IMR-90 (cell line): Measurements from ENCODE around the gene CC2D2A. TPM values are rescaled to one million over a fixed set of nuclear protein-coding genes. Genes with fewer than 3 reads are reported as not detected.

Experiments used
- ATAC-seq: fragments of 200-7000 bp; cut with Tn5 transposase; 2 replicates; pipeline ENCODE4 v1.9.1; 2020; ENCODE audit warnings: low read depth, mild to moderate bottlenecking, moderate library complexity
- BruUV-seq: library from RNA; stranded (reverse); fragments of 400-500 nt; replicated peaks from 2 replicates; lab custom pipeline; 2021; lab: Mats Ljungman, UMichigan
- CTCF ChIA-PET: fragments of 300-600 bp; formaldehyde crosslinking; extraction: SDS; loops from one replicate; lab custom pipeline; 2021; ENCODE audit warnings: antibody characterized with exemption; lab: Yijun Ruan, JAX
- POLR2A ChIA-PET: fragments of 300-600 bp; sonication (Branson Sonifier 250); formaldehyde crosslinking; loops from one replicate; lab custom pipeline; 2022; ENCODE audit warnings: antibody characterized with exemption; ENCODE audit not compliant: unreplicated experiment; lab: Charles Lee
- DNase-seq: peaks from one replicate; pipeline ENCODE4 v3.0.0; 2013
- H2AFZ ChIP-seq: replicated peaks from 2 replicates; pipeline ENCODE3; 2013; ENCODE audit warnings: low read length, mild to moderate bottlenecking; ENCODE audit not compliant: poor library complexity
- H2AK5ac ChIP-seq: 2 replicates; pipeline ENCODE4 v1.6.1; 2013; ENCODE audit warnings: low read depth, low read length, inconsistent platforms
- H2AK9ac ChIP-seq: replicated peaks from 2 replicates; pipeline ENCODE3; 2013; ENCODE audit warnings: mild to moderate bottlenecking, low read depth, low read length, moderate library complexity; ENCODE audit not compliant: poor library complexity
- H2BK120ac ChIP-seq: 2 replicates; pipeline ENCODE4 v1.6.1; 2013; ENCODE audit warnings: low read depth, low read length, inconsistent platforms
- H2BK15ac ChIP-seq: 3 replicates; pipeline ENCODE4 v1.6.1; 2013; ENCODE audit warnings: low read depth, low read length, inconsistent platforms
- H2BK20ac ChIP-seq: 2 replicates; pipeline ENCODE4 v1.6.1; 2013; ENCODE audit warnings: low read depth, mild to moderate bottlenecking, inconsistent platforms, low read length, moderate library complexity
- H2BK5ac ChIP-seq: 2 replicates; pipeline ENCODE4 v1.6.1; 2013; ENCODE audit warnings: mild to moderate bottlenecking, low read depth, low read length, inconsistent platforms; ENCODE audit not compliant: poor library complexity, severe bottlenecking
- H3K14ac ChIP-seq: replicated peaks from 2 replicates; pipeline ENCODE4 v1.6.1; 2013; ENCODE audit warnings: low read depth, low read length, inconsistent platforms
- H3K18ac ChIP-seq: 2 replicates; pipeline ENCODE4 v1.6.1; 2013; ENCODE audit warnings: low read depth, low read length, control low read depth
- H3K23ac ChIP-seq: 2 replicates; pipeline ENCODE4 v1.6.1; 2013; ENCODE audit warnings: low read depth, low read length, inconsistent platforms
- H3K27ac ChIP-seq: 2 replicates; pipeline ENCODE4 v1.5.1; 2013; ENCODE audit warnings: mild to moderate bottlenecking, control low read depth, low read length; ENCODE audit not compliant: insufficient read depth
- H3K27me3 ChIP-seq: 2 replicates; pipeline ENCODE4 v1.6.1; 2013; ENCODE audit warnings: low read length; ENCODE audit not compliant: control insufficient read depth, insufficient read depth
- H3K36me3 ChIP-seq: 2 replicates; pipeline ENCODE4 v1.6.1; 2013; ENCODE audit warnings: low read length, mixed read lengths; ENCODE audit not compliant: control insufficient read depth, insufficient read depth
- H3K4ac ChIP-seq: 2 replicates; pipeline ENCODE4 v1.6.1; 2013; ENCODE audit warnings: low read depth, low read length, inconsistent platforms
- H3K4me1 ChIP-seq: 2 replicates; pipeline ENCODE4 v1.6.1; 2013; ENCODE audit warnings: low read length, mixed read lengths; ENCODE audit not compliant: control insufficient read depth, insufficient read depth
- H3K4me2 ChIP-seq: 2 replicates; pipeline ENCODE4 v1.6.1; 2013; ENCODE audit warnings: low read depth, mild to moderate bottlenecking, control low read depth, low read length, moderate library complexity
- H3K4me3 ChIP-seq: 2 replicates; pipeline ENCODE4 v1.5.1; 2013; ENCODE audit warnings: low read depth, mild to moderate bottlenecking, control low read depth, low read length, moderate library complexity; ENCODE audit not compliant: insufficient read depth
- H3K56ac ChIP-seq: 2 replicates; pipeline ENCODE4 v1.6.1; 2013; ENCODE audit warnings: low read length, inconsistent platforms; ENCODE audit not compliant: insufficient read depth; ENCODE audit errors: extremely low read depth
- H3K79me1 ChIP-seq, 2 experiments: 2 replicates each; pipeline ENCODE4 v1.6.1; 2013; ENCODE audit warnings: low read length in 2 of 2, inconsistent platforms in 1 of 2, low read depth in 1 of 2
- H3K9ac ChIP-seq: 2 replicates; pipeline ENCODE4 v1.6.1; 2013; ENCODE audit warnings: low read depth, low read length, control low read depth
- H3K9me1 ChIP-seq: 2 replicates; pipeline ENCODE4 v1.6.1; 2013; ENCODE audit warnings: low read length, inconsistent platforms; ENCODE audit not compliant: insufficient read depth
- H3K9me3 ChIP-seq: 2 replicates; pipeline ENCODE4 v1.6.1; 2013; ENCODE audit warnings: low read length; ENCODE audit not compliant: control insufficient read depth, insufficient read depth
- H4K20me1 ChIP-seq: 2 replicates; pipeline ENCODE4 v1.6.1; 2013; ENCODE audit warnings: low read length, inconsistent platforms; ENCODE audit not compliant: insufficient read depth
- H4K5ac ChIP-seq: 2 replicates; pipeline ENCODE4 v1.6.1; 2013; ENCODE audit warnings: mild to moderate bottlenecking, low read depth, low read length, control low read depth
- H4K8ac ChIP-seq, 2 experiments: 2 replicates each; pipeline ENCODE4 v1.6.1; 2013; ENCODE audit warnings: low read depth in 2 of 2, low read length in 2 of 2, control low read depth in 1 of 2, inconsistent platforms in 1 of 2
- H4K91ac ChIP-seq: 2 replicates; pipeline ENCODE4 v1.6.1; 2013; ENCODE audit warnings: low read depth, low read length, inconsistent platforms; ENCODE audit not compliant: insufficient read depth
- CEBPB ChIP-seq: IDR thresholded peaks from 2 replicates; pipeline ENCODE4 v1.6.1; 2012; ENCODE audit warnings: low read depth, low read length, improper control_type of control experiment
- MXI1 ChIP-seq: IDR thresholded peaks from 2 replicates; pipeline ENCODE4 v1.6.1; 2012; ENCODE audit warnings: low read depth, mild to moderate bottlenecking, low read length, moderate library complexity, borderline replicate concordance
- RFX5 ChIP-seq: IDR thresholded peaks from 2 replicates; pipeline ENCODE4 v1.8.0; 2012; ENCODE audit warnings: low read depth, mild to moderate bottlenecking, low read length, moderate library complexity
- WGBS, 2 experiments: methylation state at CpG; one replicate each; pipeline versions ENCODE4 v1.1.5 to v1.1.7; 2013; ENCODE audit warnings: missing lambda C conversion rate in 2 of 2; ENCODE audit not compliant: insufficient read length in 1 of 2; ENCODE audit errors: extremely low coverage in 2 of 2; 5-methylcytosine and 5-hydroxymethylcytosine counted together
- dilution Hi-C: fragments of 300-500 bp; cut with HindIII; formaldehyde crosslinking; loops from one replicate; pipeline ENCODE4 v1.14.3; 2018; ENCODE audit warnings: low sequenced_read_pairs; ENCODE audit not compliant: unreplicated experiment
- in situ Hi-C: fragments of 300-500 bp; cut with MboI; formaldehyde crosslinking; loops from 3 replicates; pipeline ENCODE4 v1.14.3; 2019; ENCODE audit warnings: low sequenced_read_pairs, inconsistent platforms, mixed read lengths
- intact Hi-C: fragments of 100-400 bp; cut with micrococcal nuclease; formaldehyde crosslinking; loops from 2 replicates; pipeline ENCODE4 v1.10.0; 2022
- polyA plus RNA-seq, 3 experiments: library from polyadenylated mRNA; depleted of rRNA; stranded (reverse); fragments of >200 nt; gene quantifications; 2 replicates each; pipeline ENCODE4 v1.2.3, GENCODE V29; 2012; ENCODE audit warnings: low replicate concordance in 1 of 3
- total RNA-seq: library from RNA; depleted of rRNA; stranded (reverse); fragments of >200 nt; gene quantifications from 2 replicates; pipeline ENCODE4 v1.2.3, GENCODE V29; 2012

The CC2D2A gene
- total and polyA plus RNA-seq, 2 of the 4 experiments (the other 2 are of a cell fraction), result 20.8 to 26.3 TPM

GRCh38 chr4:15638418-15638817 is 168.7 kb downstream of the CC2D2A start:
- Histone ChIP-seq H2AFZ (no peak overlapping the region), H4K20me1 (peaks cover 3% of the 10 kb centered on the region; the same call in 1 of the 2 replicates), H2AK5ac (no peak overlapping the region), H3K4ac (no peak overlapping the region), H3K23ac (no peak overlapping the region), H3K4me3 (no peak overlapping the region), H3K18ac (no peak overlapping the region), H3K36me3 (peaks cover 32% of the 10 kb centered on the region), H3K4me2 (no peak overlapping the region), H4K8ac (no peak overlapping the region), H3K9ac (no peak overlapping the region), H2BK120ac (no peak overlapping the region), H2AK9ac (no peak overlapping the region), H3K14ac (no peak overlapping the region), H2BK20ac (no peak overlapping the region), H3K9me1 (no peaks in the 10 kb centered on the region; the same call in 1 of the 2 replicates), H3K27ac (no peak overlapping the region), H3K79me1 (peaks cover 18 to 31% of the 10 kb centered on the region in 2 experiments), H3K4me1 (no peaks in the 10 kb centered on the region), H2BK15ac (no peak overlapping the region), H3K56ac (no peak overlapping the region), H4K91ac (no peak overlapping the region), H2BK5ac (no peak overlapping the region), H4K5ac (no peak overlapping the region), H3K27me3 (no peaks in the 10 kb centered on the region), H3K9me3 (no peaks in the 10 kb centered on the region)
- intact Hi-C loops (no loop called here), in situ Hi-C loops (no loop called here), dilution Hi-C loops (no loop called here)
- WGBS, 2 experiments, result no CpG with 5 or more reads among the region's 6 CpGs
- no peak for ATAC-seq
- DNase-seq, result no peak
- ChIA-PET POLR2A (no interaction called here), CTCF (interaction anchor here (0.7 kb wide), 1 partner anchor 10 kb away, joined by 3 read pairs; no protein-coding TSS in a partner anchor)
- BruUV-seq, result no TSS peak
- TF ChIP-seq CEBPB (peak; percentile 75), RFX5 (no peak), MXI1 (no peak)
